Measurements from ENCODE around the gene MAST4. TPM values are rescaled to one million over a fixed set of nuclear protein-coding genes. Genes with fewer than 3 reads are reported as not detected.

Gene MAST4
- total and polyA plus RNA-seq, 2 donors (not counting 1 experiment from before 2014, with no cell fraction given) = 7.0 to 15.2 TPM

DNA sequence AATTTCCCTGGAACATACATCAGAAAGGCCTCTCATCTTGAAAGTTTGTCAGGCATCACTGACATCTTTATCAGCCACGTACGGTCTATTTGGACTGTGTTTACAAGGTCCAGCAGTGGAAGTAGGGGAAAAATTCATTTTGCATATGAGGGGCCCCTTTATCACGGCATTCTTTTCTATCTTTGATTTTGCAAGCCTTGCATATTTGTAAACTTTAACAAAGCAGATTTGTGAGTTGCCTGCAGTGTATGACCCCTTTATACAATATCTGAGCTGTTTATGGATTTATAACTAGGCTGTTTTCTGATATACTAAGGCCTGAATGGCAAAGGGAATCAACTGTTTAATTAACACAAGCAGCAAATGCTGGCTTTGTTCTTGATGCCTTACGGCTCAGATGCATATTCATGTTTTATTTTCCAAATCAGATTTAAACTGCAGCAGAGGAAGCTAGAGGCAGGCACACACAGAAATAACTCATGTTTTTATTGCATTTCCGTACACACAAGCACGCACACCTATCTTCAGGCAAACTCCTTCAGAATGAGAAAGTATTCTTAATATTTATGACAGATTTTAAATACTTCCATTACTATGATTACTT lies 539.3 kb downstream of the MAST4 start:
- no peaks in the 10 kb centered on the region for H4K20me1 ChIP-seq (ENCODE audit: control insufficient read depth, extremely low read depth, insufficient read depth, low read length)

DNA sequence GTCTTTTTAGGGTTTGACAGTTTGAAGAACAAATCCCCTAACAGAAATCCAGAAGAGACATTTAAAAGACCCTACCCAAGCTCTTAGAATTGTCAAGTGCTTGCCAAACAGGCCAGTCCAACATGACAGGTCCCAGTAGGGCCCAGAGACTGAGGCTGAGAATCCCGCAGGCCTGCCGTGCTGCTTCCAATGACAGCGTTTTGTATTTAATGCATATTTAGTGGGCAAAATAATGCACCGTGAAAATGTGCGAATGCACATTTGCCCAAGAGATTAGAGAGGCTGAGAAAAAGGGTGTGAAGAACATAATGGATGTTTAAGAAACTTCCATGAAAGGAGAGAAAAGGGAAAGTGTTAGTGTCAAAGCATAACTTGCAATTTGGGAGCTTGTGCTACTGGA lies 542.8 kb downstream of the MAST4 start:
- no peaks in the 10 kb centered on the region for H3K27me3 ChIP-seq (ENCODE audit: control insufficient read depth, insufficient read depth, low read length)
- no peaks in the 10 kb centered on the region for H3K9me3 ChIP-seq (ENCODE audit: control insufficient read depth, insufficient read depth, low read depth, low read length)
- H3K4me1 ChIP-seq (ENCODE audit: control insufficient read depth, extremely low read depth, insufficient read depth, low read length) = no peaks in the 10 kb centered on the region
- no peak overlapping the region for H3K9ac ChIP-seq (ENCODE audit: insufficient read depth, low read length)
- H3K4me3 ChIP-seq (replicated peaks in 1 of 4; ENCODE audit: control extremely low read depth in 1 of 4, insufficient read depth in 1 of 4, low read depth in 3 of 4, low read length in 4 of 4) = no peak overlapping the region
- H3K27ac ChIP-seq (ENCODE audit: insufficient read depth, low read length) = no peak overlapping the region
- no peak overlapping the region for H2AFZ ChIP-seq (ENCODE audit: low read length)
- no peaks in the 10 kb centered on the region for H4K20me1 ChIP-seq (ENCODE audit: control insufficient read depth, extremely low read depth, insufficient read depth, low read length)
- TF ChIP-seq, protein P1, sequence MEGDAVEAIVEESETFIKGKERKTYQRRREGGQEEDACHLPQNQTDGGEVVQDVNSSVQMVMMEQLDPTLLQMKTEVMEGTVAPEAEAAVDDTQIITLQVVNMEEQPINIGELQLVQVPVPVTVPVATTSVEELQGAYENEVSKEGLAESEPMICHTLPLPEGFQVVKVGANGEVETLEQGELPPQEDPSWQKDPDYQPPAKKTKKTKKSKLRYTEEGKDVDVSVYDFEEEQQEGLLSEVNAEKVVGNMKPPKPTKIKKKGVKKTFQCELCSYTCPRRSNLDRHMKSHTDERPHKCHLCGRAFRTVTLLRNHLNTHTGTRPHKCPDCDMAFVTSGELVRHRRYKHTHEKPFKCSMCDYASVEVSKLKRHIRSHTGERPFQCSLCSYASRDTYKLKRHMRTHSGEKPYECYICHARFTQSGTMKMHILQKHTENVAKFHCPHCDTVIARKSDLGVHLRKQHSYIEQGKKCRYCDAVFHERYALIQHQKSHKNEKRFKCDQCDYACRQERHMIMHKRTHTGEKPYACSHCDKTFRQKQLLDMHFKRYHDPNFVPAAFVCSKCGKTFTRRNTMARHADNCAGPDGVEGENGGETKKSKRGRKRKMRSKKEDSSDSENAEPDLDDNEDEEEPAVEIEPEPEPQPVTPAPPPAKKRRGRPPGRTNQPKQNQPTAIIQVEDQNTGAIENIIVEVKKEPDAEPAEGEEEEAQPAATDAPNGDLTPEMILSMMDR (conservative IDR thresholded peaks at IDR 0.05 in 1 of 2, IDR thresholded peaks at IDR 0.05 in 1 of 2; ENCODE audit: low read depth in 1 of 2, low read length in 2 of 2) = no peak
- TF ChIP-seq EZH2 (IDR thresholded peaks at IDR 0.05; ENCODE audit: low read length, missing control alignments) = no peak
- DNase-seq (ENCODE audit: low read depth in 2 of 2) = no peak
- no peaks in the 10 kb centered on the region for H3K79me2 ChIP-seq (ENCODE audit: control insufficient read depth, insufficient read depth, low read length)
- H3K36me3 ChIP-seq (ENCODE audit: control insufficient read depth, insufficient read depth, low read length) = peaks cover 6% of the 10 kb centered on the region
- no peak overlapping the region for H3K4me2 ChIP-seq (ENCODE audit: extremely low read depth, insufficient read depth, low read length)

More for the DNA sequence above, 539.3 kb downstream of the MAST4 start:
- DNase-seq (ENCODE audit: low read depth in 2 of 2) = no peak
- no peak overlapping the region for H3K27ac ChIP-seq (ENCODE audit: insufficient read depth, low read length)
- no peak overlapping the region for H3K4me2 ChIP-seq (ENCODE audit: extremely low read depth, insufficient read depth, low read length)
- H3K9ac ChIP-seq (ENCODE audit: insufficient read depth, low read length) = no peak overlapping the region
- H3K4me3 ChIP-seq (replicated peaks in 1 of 4; ENCODE audit: control extremely low read depth in 1 of 4, insufficient read depth in 1 of 4, low read depth in 3 of 4, low read length in 4 of 4) = no peak overlapping the region
- TF ChIP-seq, protein P1 (conservative IDR thresholded peaks at IDR 0.05 in 1 of 2, IDR thresholded peaks at IDR 0.05 in 1 of 2; ENCODE audit: low read depth in 1 of 2, low read length in 2 of 2) = no peak
- no peak for TF ChIP-seq EZH2 (IDR thresholded peaks at IDR 0.05; ENCODE audit: low read length, missing control alignments)
- H3K27me3 ChIP-seq (ENCODE audit: control insufficient read depth, insufficient read depth, low read length) = no peaks in the 10 kb centered on the region
- no peaks in the 10 kb centered on the region for H3K4me1 ChIP-seq (ENCODE audit: control insufficient read depth, extremely low read depth, insufficient read depth, low read length)
- no peak overlapping the region for H2AFZ ChIP-seq (ENCODE audit: low read length)
- no peaks in the 10 kb centered on the region for H3K9me3 ChIP-seq (ENCODE audit: control insufficient read depth, insufficient read depth, low read depth, low read length)
- H3K36me3 ChIP-seq (ENCODE audit: control insufficient read depth, insufficient read depth, low read length) = peaks cover 2% of the 10 kb centered on the region
- H3K79me2 ChIP-seq (ENCODE audit: control insufficient read depth, insufficient read depth, low read length) = no peaks in the 10 kb centered on the region

DNA sequence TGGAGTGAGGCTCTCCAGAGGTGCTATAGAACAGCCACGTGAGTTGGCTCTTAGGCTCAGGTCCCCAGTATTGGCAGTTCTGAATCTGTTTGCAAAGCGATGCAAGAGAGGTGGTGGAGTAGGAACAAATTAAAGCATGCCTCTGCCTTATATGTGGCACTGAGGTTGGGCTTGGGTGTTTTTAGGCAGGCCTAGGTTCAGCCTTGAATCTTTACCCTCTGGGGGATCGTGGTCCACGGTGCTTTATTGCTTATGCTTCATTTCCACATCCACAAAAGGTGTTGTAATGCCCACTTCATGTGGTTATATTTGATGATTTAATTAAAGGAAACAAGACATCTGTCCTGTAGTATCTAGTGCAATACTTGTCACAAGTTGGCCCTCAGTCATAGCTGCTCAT lies 544.2 kb downstream of the MAST4 start:
- Histone ChIP-seq H3K4me2 (ENCODE audit: extremely low read depth, insufficient read depth, low read length) (no peak overlapping the region), H3K4me1 (ENCODE audit: control insufficient read depth, extremely low read depth, insufficient read depth, low read length) (no peaks in the 10 kb centered on the region), H3K27me3 (ENCODE audit: control insufficient read depth, insufficient read depth, low read length) (no peaks in the 10 kb centered on the region), H3K36me3 (ENCODE audit: control insufficient read depth, insufficient read depth, low read length) (peaks cover 8% of the 10 kb centered on the region), H3K27ac (ENCODE audit: insufficient read depth, low read length) (no peak overlapping the region), H2AFZ (ENCODE audit: low read length) (no peak overlapping the region), H3K79me2 (ENCODE audit: control insufficient read depth, insufficient read depth, low read length) (no peaks in the 10 kb centered on the region), H3K9ac (ENCODE audit: insufficient read depth, low read length) (no peak overlapping the region), H4K20me1 (ENCODE audit: control insufficient read depth, extremely low read depth, insufficient read depth, low read length) (no peaks in the 10 kb centered on the region), H3K9me3 (ENCODE audit: control insufficient read depth, insufficient read depth, low read depth, low read length) (no peaks in the 10 kb centered on the region), H3K4me3 (replicated peaks in 1 of 4; ENCODE audit: control extremely low read depth in 1 of 4, insufficient read depth in 1 of 4, low read depth in 3 of 4, low read length in 4 of 4) (no peak overlapping the region)
- TF ChIP-seq, protein P1 (conservative IDR thresholded peaks at IDR 0.05 in 1 of 2, IDR thresholded peaks at IDR 0.05 in 1 of 2; ENCODE audit: low read depth in 1 of 2, low read length in 2 of 2) = no peak
- TF ChIP-seq EZH2 (IDR thresholded peaks at IDR 0.05; ENCODE audit: low read length, missing control alignments) = no peak
- no peak for DNase-seq (ENCODE audit: low read depth in 2 of 2)

Data from fibroblast of lung (primary cell).